Heart right ventricle (tissue), 16 donors: ENCODE data around the gene FIS1. TPM values are rescaled to one million over a fixed set of nuclear protein-coding genes. Genes with fewer than 3 reads are reported as not detected.
"Not testable (repeated sequence)": the region's sequence is repeated elsewhere in the genome, so short reads cannot be mapped to it uniquely, and the experiment has no call there.

Experiments
- ATAC-seq, 8 donors: fragments of 200-7000 bp; cut with Tn5 transposase; one replicate each; pipeline ENCODE4 v1.9.1; 2020; ENCODE audit warnings: mild to moderate bottlenecking in 8 of 8, moderate library complexity in 8 of 8, moderate number of reproducible peaks in 1 of 8
- DNase-seq, 2 donors: peaks; one replicate each; pipeline ENCODE4 v3.0.0-alpha.2; 2020
- H3K27ac ChIP-seq, 10 donors: fragments of 200-600 bp; sonication (generic) in 2 of 10; one replicate each; pipeline versions ENCODE4 v1.5.0 to v1.8.0; 2020 to 2022; ENCODE audit warnings: mild to moderate bottlenecking in 3 of 10
- H3K27me3 ChIP-seq, 7 donors: fragments of 200-600 bp; one replicate each; pipeline ENCODE4 v1.8.0; 2021 to 2022; ENCODE audit warnings: mild to moderate bottlenecking in 2 of 7
- H3K36me3 ChIP-seq, 9 donors: fragments of 200-600 bp; sonication (generic) in 1 of 9; one replicate each; pipeline versions ENCODE4 v1.5.0 to v1.8.0; 2020 to 2022; ENCODE audit warnings: mild to moderate bottlenecking in 2 of 9
- H3K4me1 ChIP-seq, 9 donors: fragments of 200-600 bp; sonication (generic) in 1 of 9; one replicate each; pipeline versions ENCODE4 v1.5.0 to v1.8.0; 2020 to 2022; ENCODE audit warnings: mild to moderate bottlenecking in 4 of 9
- H3K4me3 ChIP-seq, 10 donors: fragments of 200-600 bp; sonication (generic) in 2 of 10; one replicate each; pipeline versions ENCODE4 v1.5.0 to v1.8.0; 2020 to 2022; ENCODE audit warnings: mild to moderate bottlenecking in 7 of 10, moderate library complexity in 2 of 10
- H3K9me3 ChIP-seq, 11 donors: fragments of 200-600 bp in 10 of 11; sonication (generic) in 2 of 11; one replicate each; pipeline versions ENCODE4 v1.5.0 to v1.8.0; 2013 to 2022; ENCODE audit warnings: mild to moderate bottlenecking in 2 of 11, control low read depth in 1 of 11, moderate library complexity in 1 of 11
- WGBS, 2 donors: extraction: QIAGEN DNeasy Blood & Tissue Kit; methylation state at CpG; one replicate each; pipeline ENCODE4 v1.1.7; 2013; ENCODE audit warnings: inconsistent platforms in 1 of 2; 5-methylcytosine and 5-hydroxymethylcytosine counted together
- intact Hi-C, 10 donors: fragments of 100-400 bp; cut with DNase I; formaldehyde crosslinking; loops; one replicate each; pipeline versions ENCODE4 v1.11.1 to v1.14.2; 2022
- polyA plus RNA-seq, 2 donors: library from polyadenylated mRNA; stranded (reverse); fragments of 200-250 nt; gene quantifications; one replicate each; pipeline ENCODE4 v1.2.3, GENCODE V29; 2013
- total RNA-seq, 10 donors: library from RNA; stranded (reverse); fragmentation: NEBNext Ultra II Directional in 3 of 10; extraction: Animal tissue kit (Norgen Biotek cat#: 25700) in 3 of 10; gene quantifications; one replicate each; pipeline versions ENCODE4 v1.2.1 to v1.2.4, GENCODE V29; 2021 to 2023
- TF ChIP-seq, protein P1 (sequence below), 9 donors: fragments of 200-600 bp; sonication (generic) in 2 of 9; IDR thresholded peaks; one replicate each; pipeline versions ENCODE4 v1.5.0 to v1.8.0; 2021 to 2022; ENCODE audit warnings: antibody characterized with exemption in 9 of 9, mild to moderate bottlenecking in 5 of 9, moderate library complexity in 1 of 9
- donor health status: Arrhythmogenic right ventricular cardiomyopathy.
- donor health status: ischemic (EF 13 %, LVEDD 7.1; RV severe dilation, severe dysfunction).
- donor health status: healthy with polysubstance abuse.
- donor health status: DM: no; HTN: yes; CAD: no.
- donor health status: DM: no; HTN: no; CAD: no.
- donor health status: ischemic (EF 25% LVEDD 6.9; RV normal size, moderate dysfunction).
- donor health status: ischemic (EF 25% LVEDD 5.7; RV mildly dilated, moderate dysfunction).
- donor health status: healthy.
- donor health status: DM: yes; HTN: yes; CAD: no.
- donor health status: Ischemic cardiomyopathy.
- donor health status: ischemic (EF 35%, LVEDD 5.7; RV mildly dilated, moderate dysfunction).
- donor health status: nonischemic (EF 11% LVEDD 7.7; RV severe dilation, severe dysfunction).
- donor health status: DM: yes; HTN: yes; CAD: no.
- donor health status: PGD.
- donor health status: ischemic (EF 29% LVEDD 5.4; RV normal size, mild dysfunction).
- donor health status: nonischemic (EF 23%, LVEDD 6.1; RV moderate dilation, normal function).

FIS1 gene
- total and polyA plus RNA-seq, 12 donors, result 147 to 439 (median 292) TPM

DNA sequence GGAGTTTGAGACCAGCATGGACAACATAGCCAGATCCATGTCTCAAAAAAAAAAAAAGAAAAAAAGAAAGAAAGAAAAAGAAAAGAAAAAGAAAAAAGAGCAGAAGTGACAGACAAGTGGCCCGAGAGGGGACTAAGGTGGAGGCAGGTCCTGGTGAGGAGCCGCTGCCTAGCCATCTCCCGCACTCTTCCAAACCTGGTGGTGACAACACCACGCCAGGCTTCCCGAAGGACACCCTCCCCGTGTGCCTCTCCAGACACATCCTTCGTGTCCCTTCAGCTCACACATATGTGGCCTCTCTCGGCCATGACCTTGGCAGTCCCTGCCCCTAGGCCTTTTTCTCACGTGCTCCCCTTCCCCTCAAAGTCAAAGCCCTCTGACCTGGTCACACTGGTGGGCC, 40.3 kb upstream of the FIS1 start:
- Histone ChIP-seq H3K9me3 (no peaks in the 10 kb centered on the region), H3K27ac (no peak overlapping the region), H3K27me3 (peaks cover 0 to 31% (median 4%) of the 10 kb centered on the region in 7 donors), H3K4me1 (peaks cover 0 to 4% (median 0%) of the 10 kb centered on the region in 9 donors), H3K36me3 (no peaks in the 10 kb centered on the region), H3K4me3 (no peak overlapping the region)
- WGBS, 2 donors, result 75 to 83% methylated on average over 9 of the region's 9 CpGs
- TF ChIP-seq, protein P1, sequence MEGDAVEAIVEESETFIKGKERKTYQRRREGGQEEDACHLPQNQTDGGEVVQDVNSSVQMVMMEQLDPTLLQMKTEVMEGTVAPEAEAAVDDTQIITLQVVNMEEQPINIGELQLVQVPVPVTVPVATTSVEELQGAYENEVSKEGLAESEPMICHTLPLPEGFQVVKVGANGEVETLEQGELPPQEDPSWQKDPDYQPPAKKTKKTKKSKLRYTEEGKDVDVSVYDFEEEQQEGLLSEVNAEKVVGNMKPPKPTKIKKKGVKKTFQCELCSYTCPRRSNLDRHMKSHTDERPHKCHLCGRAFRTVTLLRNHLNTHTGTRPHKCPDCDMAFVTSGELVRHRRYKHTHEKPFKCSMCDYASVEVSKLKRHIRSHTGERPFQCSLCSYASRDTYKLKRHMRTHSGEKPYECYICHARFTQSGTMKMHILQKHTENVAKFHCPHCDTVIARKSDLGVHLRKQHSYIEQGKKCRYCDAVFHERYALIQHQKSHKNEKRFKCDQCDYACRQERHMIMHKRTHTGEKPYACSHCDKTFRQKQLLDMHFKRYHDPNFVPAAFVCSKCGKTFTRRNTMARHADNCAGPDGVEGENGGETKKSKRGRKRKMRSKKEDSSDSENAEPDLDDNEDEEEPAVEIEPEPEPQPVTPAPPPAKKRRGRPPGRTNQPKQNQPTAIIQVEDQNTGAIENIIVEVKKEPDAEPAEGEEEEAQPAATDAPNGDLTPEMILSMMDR (IDR thresholded peaks at IDR 0.05), result no peak
- intact Hi-C loops, result loop anchor here in 4 of 10 donors (10.0 kb wide), 3 partner anchors 90 to 390 kb away; partner anchors contain the start of gene ACHE (in 1 of the 4)
- ATAC-seq, result no peak
- no peak for DNase-seq

DNA sequence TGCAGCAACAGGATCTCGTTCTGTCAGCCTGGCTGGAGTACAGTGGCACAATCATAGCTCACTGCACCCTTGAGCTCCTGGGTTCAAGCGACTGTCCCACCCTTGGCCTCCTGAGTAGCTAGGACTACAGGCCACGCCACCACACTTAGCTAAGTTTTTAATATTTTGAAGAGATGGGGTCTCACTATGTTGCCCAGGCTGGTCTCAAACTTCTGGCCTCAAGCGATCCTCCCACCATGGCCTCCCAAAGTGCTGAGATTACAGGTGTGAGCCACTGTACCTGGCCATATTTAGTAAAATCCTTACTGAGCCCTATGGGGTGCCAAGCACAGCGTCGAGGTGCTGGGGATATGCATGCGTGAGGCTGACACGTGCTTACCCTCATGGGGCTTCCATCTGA, 36.0 kb upstream of the FIS1 start:
- not testable (repeated sequence) for H3K4me3 ChIP-seq, H3K9me3 ChIP-seq, ATAC-seq, H3K4me1 ChIP-seq, H3K36me3 ChIP-seq, H3K27ac ChIP-seq, DNase-seq
- WGBS, 2 donors, result 86 to 87% methylated on average over 8 of the region's 8 CpGs
- intact Hi-C loops, result loop anchor here in 7 of 10 donors (5.0 to 10.0 kb wide), 5 partner anchors 86 to 386 kb away; partner anchors contain the start of gene ACHE (in 1 of the 7)
- peaks cover 0 to 50% (median 25%) of the 10 kb centered on the region in 7 donors for H3K27me3 ChIP-seq

DNA sequence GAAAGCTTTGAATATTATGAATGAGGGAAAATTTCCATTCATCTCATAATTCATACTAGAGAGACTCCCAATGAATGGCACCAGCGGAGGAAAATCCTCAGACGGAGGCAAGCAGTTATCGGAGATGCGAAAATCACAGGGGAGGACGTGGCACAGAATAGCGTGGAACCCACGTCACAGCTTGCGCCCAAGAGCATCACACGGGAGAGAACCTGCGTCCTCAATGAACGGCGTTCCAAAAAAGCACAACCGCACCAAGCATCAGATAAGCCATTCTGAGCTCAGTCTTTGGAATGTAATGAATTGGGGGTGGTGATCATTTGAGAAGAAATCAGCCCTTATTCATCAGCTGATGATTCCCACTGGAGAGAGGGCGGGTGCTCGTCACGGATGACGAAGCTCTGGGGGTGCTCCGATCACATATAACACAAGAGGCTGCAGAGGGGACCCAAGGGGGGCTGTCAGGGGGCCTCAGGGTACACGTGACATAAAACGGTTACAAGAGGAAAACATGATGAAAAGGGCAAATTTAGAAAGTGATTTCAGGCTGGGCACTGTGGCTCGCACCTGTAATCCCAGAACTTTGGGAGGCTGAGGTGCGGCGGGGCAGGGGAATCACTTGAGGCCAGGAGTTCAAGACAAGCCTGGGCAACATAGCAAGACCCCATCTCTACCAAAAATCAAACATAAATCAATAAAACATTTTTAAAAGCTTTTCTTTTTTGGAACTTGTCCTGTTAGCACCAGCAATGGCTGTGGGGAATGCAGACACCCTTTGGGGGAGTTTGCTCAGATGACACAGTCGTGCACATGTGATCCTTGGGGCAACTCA, 33.8 kb upstream of the FIS1 start:
- 79 to 82% methylated on average over 24 of the region's 24 CpGs for WGBS, 2 donors
- Histone ChIP-seq H3K4me3 (no peak overlapping the region), H3K36me3 (no peaks in the 10 kb centered on the region), H3K4me1 (peaks cover 0 to 4% (median 0%) of the 10 kb centered on the region in 9 donors), H3K27me3 (peaks cover 0 to 70% (median 29%) of the 10 kb centered on the region in 7 donors), H3K9me3 (no peaks in the 10 kb centered on the region), H3K27ac (no peak overlapping the region)
- DNase-seq, result no peak
- intact Hi-C loops, result loop anchor here in 1 of 10 donors (10.0 kb wide), 1 partner anchor 384 kb away; the partner anchor contains the start of gene ACHE
- TF ChIP-seq, protein P1 (IDR thresholded peaks at IDR 0.05), result no peak
- ATAC-seq, result no peak

DNA sequence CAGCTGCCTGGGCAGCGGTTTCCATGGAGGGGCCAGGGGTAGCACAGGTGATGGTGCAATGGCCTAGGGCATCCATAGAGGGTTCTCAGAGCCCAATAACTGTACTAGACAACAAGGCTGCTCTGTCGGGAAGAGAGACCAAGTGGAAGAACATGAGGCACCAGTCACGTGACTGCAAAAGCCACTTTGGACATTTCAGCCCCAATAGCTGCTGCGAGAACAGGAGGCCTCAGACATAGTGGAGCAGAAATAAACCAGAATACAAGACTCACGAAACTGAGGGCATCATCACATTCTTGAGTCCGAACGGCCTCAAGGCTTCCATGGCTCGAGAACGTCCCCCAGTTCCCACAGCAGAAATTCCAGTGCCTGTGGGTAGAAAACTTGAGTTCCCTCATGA, 32.3 kb upstream of the FIS1 start:
- TF ChIP-seq, protein P1 (IDR thresholded peaks at IDR 0.05), result no peak
- no peak for ATAC-seq
- Histone ChIP-seq H3K4me3 (no peak overlapping the region), H3K27ac (no peak overlapping the region), H3K27me3 (peaks cover 0 to 68% (median 30%) of the 10 kb centered on the region in 7 donors), H3K4me1 (no peaks in the 10 kb centered on the region), H3K9me3 (no peaks in the 10 kb centered on the region), H3K36me3 (no peaks in the 10 kb centered on the region)
- no peak for DNase-seq
- 72 to 75% methylated on average over 9 of the region's 9 CpGs for WGBS, 2 donors
- intact Hi-C loops, result loop anchor here in 1 of 10 donors (10.0 kb wide), 1 partner anchor 382 kb away; the partner anchor contains the start of gene ACHE
